ENCODE data around the gene UAP1L1. TPM values are rescaled to one million over a fixed set of nuclear protein-coding genes. Genes with fewer than 3 reads are reported as not detected.

The UAP1L1 gene
- total and polyA plus RNA-seq, 9 of the 15 experiments (the other 6 are each of a cell fraction or from before 2014, with no cell fraction given) = 0.20 to 8.6 (median 3.7) TPM

GRCh38 chr9:137046088-137046787 is 31.1 kb upstream of the UAP1L1 start, which contains the start of gene NPDC1 (continued):
- no peak for TF ChIP-seq MBD1 (CRISPR knock-in tag; IDR thresholded peaks at IDR 0.05)
- no peak for TF ChIP-seq SIN3B (IDR thresholded peaks at IDR 0.05; ENCODE audit: low read depth)
- no peak for TF ChIP-seq ZNF57 (CRISPR knock-in tag; IDR thresholded peaks at IDR 0.05)
- no peak for TF ChIP-seq ZC3H8 (IDR thresholded peaks at IDR 0.05)
- no peak for TF ChIP-seq PCBP1 (IDR thresholded peaks at IDR 0.05; ENCODE audit: low read depth, low read length, poor library complexity, severe bottlenecking)
- no peak for TF ChIP-seq RBM17 (IDR thresholded peaks at IDR 0.05; ENCODE audit: borderline replicate concordance, low read depth, low read length)
- no peak for TF ChIP-seq ZNF165 (CRISPR knock-in tag; IDR thresholded peaks at IDR 0.05; ENCODE audit: borderline replicate concordance)
- TF ChIP-seq TAF15 (IDR thresholded peaks at IDR 0.05; ENCODE audit: low read depth, low read length) = no peak
- TF ChIP-seq AFF4 (CRISPR knock-in tag; IDR thresholded peaks at IDR 0.05) = no peak
- no peak for TF ChIP-seq RAD51 (IDR thresholded peaks at IDR 0.05; ENCODE audit: borderline replicate concordance, low read depth)
- TF ChIP-seq NONO (IDR thresholded peaks at IDR 0.05; ENCODE audit: low read depth in 2 of 2, low read length in 1 of 2) = no peak
- TF ChIP-seq ZNF407 (IDR thresholded peaks at IDR 0.05; ENCODE audit: low read depth) = no peak
- no peak for TF ChIP-seq CBFB (CRISPR knock-in tag; IDR thresholded peaks at IDR 0.05)
- TF ChIP-seq MTA1 (IDR thresholded peaks at IDR 0.05; ENCODE audit: borderline replicate concordance) = no peak
- TF ChIP-seq ZNF12 (CRISPR knock-in tag; IDR thresholded peaks at IDR 0.05) = no peak

Data from K562 (cell line).